ENCODE data around the gene FBXO3.
"Not testable (repeated sequence)": the region's sequence is repeated elsewhere in the genome, so short reads cannot be mapped to it uniquely, and the experiment has no call there.

Gene FBXO3

GRCh38 chr11:33725496-33725895 lies 48.8 kb downstream of the FBXO3 start:
- no peak for DNase-seq

GRCh38 chr11:33724644-33725035 lies 49.7 kb downstream of the FBXO3 start:
- DNase-seq: no peak

- peak in 1 of 2 donors; percentile 8 for DNase-seq
Measured at GRCh38 chr11:33723238-33723881, 51.0 kb downstream of the FBXO3 start.

- DNase-seq: peak in 1 of 2 donors; percentile 22
Measured at GRCh38 chr11:33722590-33723234, 51.6 kb downstream of the FBXO3 start.

DNA sequence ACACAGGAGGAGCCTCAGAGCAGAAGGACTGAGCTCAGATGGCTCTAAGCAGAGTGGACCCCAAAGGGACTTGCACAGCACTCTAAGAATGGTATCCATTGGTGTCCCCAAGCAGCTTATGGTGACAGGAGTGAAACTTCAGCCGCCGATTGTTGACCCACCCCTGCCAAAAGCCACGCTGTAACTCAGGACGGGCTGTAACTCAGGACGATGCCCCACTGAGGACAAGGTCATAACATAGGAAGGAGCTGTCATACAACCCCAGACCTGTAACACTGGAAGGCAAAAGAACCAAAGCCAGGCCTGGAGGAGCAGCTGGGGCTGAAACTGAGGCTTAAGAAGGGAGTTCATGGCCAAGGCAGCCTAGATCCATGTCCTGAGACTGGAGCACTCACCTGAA lies 52.3 kb downstream of the FBXO3 start:
- DNase-seq: no peak

GRCh38 chr11:33721426-33721825 lies 52.9 kb downstream of the FBXO3 start:
- no peak for DNase-seq

- no peak for DNase-seq
Measured at GRCh38 chr11:33719587-33719986, 54.7 kb downstream of the FBXO3 start.

DNA sequence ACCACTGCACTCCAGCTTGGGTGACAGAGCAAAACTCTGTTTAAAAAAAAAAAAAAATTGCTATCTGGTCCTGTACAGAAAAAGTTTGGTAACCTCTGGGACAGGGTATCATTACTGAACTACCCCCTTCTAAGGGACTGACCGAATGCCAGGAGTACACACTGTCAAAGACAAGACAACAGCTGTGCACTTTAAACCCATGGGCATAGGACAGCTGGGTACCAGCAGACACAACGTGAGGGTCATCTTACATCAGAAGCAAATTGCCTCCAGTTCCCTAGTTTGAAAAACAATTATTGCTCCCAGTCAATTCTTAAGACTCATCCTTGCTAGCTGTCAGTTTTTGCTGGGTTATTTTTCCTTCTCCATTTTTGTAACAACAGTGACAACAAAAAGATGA lies 55.9 kb downstream of the FBXO3 start:
- no peak for DNase-seq

GRCh38 chr11:33716243-33716642 lies 58.1 kb downstream of the FBXO3 start:
- DNase-seq: peak in 1 of 2 donors; percentile 35

DNA sequence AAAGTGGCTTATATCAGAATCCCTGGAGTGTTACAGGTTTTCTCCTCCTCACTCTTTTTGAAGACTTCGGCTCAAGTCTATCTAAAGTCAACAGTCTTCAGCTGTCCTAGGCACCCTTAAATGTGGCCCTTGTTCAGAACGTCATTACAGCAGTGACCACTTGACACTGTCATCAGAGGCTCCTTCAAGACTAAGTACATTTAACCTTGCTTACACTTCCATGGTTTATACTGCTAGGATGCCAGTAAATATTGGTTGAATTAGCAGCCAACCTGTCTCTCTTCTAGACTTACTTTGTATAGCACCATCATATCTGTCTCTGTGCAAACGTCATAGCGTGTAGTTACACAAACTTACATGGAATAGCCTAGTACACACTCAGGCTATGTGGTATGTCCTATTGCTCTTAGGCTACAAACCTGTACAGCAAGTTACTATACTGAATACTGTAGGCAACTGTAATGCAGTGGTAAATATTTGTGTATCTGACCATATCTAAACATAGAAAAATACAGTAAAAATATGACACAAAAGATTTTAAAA lies 60.4 kb downstream of the FBXO3 start:
- no peak for DNase-seq

GRCh38 chr11:33713151-33713855 lies 61.0 kb downstream of the FBXO3 start:
- DNase-seq: no peak

DNA sequence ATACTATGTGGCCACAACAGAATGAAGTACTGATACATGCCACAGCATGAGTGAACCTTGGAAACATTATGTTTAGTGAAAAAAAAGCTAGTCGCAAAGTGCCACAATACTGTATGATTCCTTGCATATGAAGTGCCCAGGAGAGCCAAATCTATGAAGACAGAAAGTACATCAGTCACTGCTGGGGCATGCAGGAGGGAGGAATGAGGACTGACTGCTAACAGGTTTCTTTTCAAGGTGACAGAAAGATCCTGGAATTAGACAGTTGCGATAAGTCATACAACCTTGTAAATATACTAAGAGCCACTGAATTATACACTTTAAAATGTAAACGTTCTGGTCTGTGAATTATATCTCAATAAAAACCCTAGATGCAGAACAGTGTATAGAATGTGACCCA lies 61.9 kb downstream of the FBXO3 start:
- DNase-seq: no peak

DNA sequence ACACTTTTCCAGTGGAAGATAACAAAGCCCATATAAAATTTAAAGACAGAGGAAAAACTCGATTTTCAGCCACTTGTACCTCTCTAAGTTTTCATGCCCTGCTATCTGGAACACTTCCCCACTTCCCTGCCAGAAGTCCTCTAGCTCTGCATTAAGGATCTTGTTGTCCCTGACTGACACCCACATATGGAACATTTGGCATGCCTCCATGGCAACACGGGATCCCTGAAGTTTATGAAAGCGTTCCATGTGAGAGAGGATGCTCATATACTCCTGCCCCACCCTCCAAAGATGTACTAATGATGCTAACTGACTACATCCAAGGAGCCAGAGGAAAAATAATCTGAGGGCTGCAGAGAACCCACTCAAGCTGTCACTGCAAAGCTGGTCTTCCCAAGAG lies 64.9 kb downstream of the FBXO3 start:
- DNase-seq: no peak

DNA sequence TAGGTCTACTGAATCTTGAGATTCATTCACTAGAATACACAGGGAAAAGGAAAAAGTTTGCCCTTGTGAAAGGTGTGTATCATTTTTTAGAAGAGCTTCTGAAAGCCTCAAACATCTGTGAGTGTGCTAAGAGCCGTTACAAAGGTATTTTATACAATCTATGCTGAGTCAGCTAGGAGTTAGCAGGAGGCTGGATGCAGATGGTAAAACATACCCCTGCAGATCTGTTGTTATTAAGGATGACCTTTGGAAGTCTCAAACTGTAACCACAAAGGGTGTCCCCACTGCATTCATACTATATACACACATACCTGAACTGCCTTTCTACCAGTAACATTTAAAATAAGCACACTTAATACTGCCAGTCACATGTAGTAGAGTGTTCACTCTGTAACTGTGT lies 65.3 kb downstream of the FBXO3 start:
- no peak for DNase-seq

DNA sequence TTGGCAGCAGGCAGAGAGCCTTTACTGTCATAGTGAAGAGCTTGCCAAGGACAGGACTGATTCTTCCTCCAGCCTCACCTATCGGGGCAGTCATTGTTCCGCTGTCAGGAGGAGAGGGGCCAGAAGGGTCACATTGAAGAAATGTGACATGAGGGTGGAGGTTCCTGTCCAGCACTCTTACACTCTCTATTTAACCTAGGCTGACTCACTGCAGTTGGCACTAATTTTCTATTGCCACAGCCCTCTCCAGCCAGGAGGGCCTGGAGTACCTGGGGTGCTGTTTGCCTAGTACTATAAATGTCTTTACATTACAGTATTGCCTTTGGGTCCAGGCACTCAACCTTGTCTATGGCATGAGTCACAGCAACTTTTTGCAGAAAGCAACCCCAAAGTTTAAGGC lies 66.5 kb downstream of the FBXO3 start:
- DNase-seq: not testable (repeated sequence)

DNA sequence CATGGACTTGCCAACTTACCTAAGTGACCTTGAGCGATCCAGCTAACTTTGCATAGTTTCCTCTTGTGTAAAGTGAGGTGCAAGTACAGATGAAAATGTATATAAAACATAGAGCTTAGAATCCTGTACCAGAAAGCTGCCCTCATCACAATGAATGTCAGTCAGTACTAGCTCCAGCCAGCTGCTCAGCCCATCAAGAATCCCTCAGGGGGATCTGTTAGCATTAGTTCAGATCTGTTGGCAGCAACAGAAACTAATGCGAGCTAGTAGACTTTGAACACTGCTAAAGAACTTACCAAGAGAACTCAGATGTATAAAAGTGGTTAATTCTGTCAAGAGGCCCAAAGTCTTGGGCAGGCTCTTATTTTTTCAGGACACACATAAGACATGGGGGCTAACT lies 67.4 kb downstream of the FBXO3 start:
- DNase-seq: no peak

- DNase-seq: no peak
Measured at GRCh38 chr11:33706546-33706945, 67.8 kb downstream of the FBXO3 start.

DNA sequence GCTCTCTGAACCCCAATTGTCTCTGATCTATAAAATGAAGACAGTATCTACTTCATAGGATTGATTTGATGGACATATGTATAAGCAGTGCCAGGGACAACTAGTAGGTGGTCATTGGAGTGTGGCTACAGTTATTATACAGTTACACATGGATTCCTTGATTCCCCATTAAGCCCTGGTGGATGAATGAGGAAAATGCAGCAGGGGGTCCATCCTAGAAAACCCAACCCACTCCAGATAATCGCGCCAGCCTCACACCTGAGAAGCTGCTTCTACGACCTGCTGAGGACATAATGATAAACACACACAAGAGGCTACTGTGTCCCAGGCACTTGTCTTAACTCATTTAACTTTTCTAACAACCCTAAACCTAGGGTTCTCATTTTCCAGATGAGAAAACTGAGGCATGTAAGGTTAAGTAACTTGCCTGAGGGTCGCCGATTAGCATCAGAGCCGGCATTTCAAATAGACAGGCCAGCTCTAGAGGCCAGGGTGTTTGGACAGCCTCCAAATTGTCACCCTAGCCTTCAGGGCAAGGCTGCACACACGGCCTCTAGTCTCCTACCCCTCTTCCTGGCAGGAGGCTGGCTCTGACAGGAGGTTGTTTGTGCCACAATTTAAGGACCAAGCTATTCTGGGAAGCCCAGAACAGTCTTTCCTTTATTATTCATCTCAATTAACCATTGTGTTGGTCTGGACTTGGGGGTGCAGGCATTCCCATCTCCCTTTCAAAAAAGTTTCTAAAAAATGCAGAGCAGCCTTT lies 69.9 kb downstream of the FBXO3 start:
- DNase-seq: no peak

DNA sequence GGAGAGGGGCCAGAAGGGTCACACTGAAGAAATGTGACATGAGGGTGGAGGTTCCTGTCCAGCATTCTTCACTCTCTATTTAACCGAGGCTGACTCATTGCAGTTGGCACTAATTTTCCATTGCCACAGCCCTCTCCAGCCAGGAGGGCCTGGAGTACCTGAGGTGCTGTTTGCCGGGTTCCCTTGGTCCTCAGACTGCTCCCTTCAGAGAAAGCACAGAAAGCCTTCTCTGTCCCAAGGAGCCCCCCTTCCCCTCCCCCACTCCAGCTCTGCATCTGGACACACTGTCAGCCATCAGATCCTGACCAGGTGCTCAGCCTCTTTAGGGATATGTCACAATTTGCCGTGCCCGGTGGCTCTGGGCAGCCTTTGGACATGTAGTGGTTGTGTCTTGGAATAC lies 70.5 kb downstream of the FBXO3 start:
- DNase-seq: no peak

- no peak for DNase-seq
Measured at GRCh38 chr11:33703234-33703633, 71.1 kb downstream of the FBXO3 start.

DNA sequence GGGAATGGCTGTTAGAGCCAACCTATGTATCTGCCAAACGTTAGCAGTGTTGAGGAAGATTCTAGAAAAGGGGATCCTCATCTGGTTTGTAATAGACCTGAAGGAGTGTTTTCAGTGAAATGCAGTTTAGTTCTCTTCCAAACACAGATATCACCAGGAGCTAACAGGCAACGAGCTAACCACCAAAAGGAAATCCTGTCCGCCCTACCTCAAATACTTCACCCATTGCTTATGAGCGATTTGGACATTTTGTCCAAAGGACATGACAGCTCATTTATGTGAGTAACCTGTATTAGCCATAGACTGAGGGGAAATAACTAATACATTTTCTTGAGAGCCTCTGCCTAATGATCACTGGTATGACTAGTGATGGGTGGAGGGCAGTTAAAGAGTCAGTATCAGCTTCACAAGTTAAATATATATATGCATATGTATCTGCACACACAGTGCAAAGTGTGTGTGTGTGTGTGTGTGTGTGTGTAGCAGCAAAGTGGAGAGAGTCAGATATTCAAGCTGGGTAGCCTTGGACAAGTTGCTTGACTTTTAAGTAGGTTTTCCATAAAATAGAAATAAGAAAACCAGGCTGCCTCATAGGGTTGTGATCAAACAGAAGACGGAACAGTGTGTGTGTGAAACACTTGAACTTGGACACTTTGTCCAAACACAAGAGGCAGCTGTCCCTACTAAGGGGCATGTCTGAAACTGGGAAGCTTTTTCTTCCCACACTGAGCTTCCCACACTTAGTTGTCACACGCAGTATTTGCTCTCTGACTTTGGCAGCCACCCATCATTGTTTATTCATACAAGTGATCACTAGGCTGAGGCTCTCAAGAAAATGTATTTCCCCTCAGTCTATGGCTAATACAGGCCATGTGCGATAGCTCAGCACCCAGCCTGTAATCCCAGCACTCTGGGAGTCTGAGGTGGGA lies 72.8 kb downstream of the FBXO3 start:
- DNase-seq: no peak

Measured in CD4-positive, alpha-beta T cell treated with Interleukin-1 beta for 1 hour (primary cell).